ENCODE results near the gene PTPRF. TPM values are rescaled to one million over a fixed set of nuclear protein-coding genes. Genes with fewer than 3 reads are reported as not detected.
"Not testable (repeated sequence)": the region's sequence is repeated elsewhere in the genome, so short reads cannot be mapped to it uniquely, and the experiment has no call there.

Gene PTPRF
- total RNA-seq, 1 experiment from 2014 or later = 30.8 TPM

- no peak for DNase-seq (ENCODE audit: extremely low read depth, low read depth)
Measured at GRCh38 chr1:43536196-43536863, 5.6 kb downstream of the PTPRF start.

DNA sequence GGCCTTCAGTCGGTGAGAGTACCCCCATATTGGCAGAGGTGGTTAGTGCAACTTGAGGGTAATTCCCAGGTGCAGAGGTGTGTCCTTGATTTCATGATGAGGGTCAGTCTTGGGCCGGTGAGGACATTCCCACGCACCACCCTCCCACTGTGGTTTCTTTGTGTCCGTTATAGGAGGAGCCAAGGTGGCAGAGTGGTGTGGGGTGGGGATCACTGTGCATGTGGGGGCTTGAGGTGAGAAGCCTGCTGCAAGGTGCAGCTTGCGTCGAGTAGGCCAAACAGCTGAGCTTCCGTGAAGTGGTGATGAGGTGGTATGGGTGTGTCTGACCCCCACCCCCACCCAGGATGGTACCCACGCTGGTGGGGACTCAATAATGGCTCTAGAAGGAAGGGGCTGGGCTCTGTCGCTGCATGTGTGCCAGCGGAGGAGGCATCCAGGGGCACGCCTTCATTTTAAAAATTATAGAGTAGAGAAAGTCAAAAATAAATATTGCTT is 6.2 kb downstream of the PTPRF start:
- DNase-seq (ENCODE audit: extremely low read depth, low read depth) = no peak

DNA sequence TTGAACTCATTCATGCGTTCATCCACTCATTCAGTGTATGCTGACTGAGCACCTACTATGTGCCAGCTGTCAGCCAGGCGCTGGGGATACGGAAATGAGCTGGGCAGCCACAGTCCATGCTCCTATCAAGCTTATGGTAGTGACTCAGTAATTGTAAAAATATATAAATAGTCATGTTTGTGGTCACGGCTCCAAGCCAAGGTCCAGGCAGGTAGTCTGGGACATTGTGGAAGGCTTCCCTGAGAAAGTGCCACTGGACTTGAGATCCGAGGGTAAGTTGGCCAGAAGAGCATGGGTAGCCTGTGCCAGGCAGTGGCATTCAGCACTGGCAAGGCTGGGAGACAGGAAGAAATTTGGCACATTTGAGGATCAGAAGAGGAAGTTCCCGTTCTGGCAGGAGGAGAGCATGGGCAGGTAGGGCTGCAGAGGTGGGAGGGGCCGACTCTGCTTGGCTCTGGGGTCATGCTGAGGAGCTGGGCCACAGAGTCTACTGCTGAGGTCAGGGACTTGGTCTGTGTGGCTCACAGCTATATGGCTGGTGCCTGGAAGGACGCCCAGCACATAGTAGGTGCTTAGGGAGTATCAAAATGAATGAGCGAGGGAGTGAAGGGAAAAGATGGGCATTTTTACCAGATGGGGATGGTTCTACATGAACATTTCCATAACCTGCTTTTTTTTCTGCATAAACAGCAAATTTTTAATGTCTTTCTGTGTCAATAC is 6.9 kb downstream of the PTPRF start:
- no peak for DNase-seq (ENCODE audit: extremely low read depth, low read depth)

DNA sequence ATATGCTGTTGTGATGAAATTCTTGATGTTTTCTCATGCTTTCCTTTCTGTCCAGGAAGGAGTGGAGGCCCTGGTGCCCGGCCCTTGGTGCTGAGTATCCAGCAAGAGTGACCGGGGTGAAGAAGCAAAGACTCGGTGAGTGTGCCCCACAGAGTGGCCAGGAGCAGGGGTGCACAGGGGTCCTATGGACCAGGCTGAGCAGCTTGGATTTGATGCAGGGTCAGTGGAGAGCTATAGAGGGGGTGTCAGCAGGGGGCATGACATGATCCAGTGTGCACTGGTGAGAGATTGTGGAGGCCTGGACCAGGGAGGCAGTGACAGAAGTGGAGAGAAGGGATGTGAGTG is 7.4 kb downstream of the PTPRF start:
- DNase-seq (ENCODE audit: extremely low read depth, low read depth) = no peak

DNA sequence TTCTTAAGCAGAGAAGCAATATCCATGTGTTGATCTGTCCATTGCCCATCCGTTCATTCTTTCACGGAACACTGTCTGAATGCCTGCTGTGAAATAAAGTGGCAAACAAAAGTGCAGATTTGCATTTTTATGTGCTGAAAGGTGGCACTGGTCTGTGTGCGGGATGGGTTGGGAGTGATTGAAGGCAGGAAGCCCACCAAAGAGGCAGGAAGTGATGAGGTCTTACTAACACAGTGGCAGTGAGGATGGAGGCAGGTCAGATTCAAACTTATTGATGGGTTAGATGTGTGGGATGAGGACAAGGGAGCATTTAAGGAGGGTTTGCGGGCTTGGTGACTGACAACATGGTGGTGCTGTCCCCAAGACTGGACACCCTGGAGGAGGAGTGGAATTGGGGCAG is 8.3 kb downstream of the PTPRF start:
- DNase-seq (ENCODE audit: extremely low read depth, low read depth) = no peak

DNA sequence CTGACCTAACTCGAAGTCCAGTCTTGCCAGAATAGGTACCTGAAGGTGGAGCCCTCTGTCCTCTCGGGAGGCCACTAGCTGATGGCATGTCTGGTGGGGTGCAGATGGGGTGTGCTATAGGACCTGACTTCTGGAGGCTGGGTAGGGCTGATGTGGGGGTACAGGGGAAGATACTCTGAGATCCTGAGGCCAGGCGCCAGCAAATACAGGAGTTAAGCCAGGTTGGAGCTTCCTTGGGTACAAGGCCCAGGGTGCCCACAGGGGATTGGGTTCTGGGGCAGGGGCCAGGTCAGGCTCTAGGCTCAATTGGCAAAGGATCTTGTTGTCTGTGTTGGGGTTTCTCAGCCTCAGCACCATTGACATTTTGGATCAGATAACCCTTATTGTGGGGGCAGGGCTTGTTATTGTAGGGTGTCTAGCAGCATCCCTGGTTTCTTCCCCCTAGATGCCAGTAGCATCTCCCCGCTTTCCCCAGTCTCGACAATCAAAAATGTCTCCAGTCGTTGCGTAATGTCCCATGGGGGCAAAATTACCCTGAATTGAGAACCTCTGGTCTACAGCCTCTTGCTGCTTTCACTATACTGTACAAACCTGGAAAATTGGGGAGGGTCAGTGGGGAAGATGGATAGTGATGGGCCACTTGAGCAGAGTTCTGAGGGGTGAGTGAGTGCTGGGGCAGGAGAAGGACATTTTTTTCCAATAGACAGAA is 9.2 kb downstream of the PTPRF start:
- DNase-seq (ENCODE audit: extremely low read depth, low read depth) = no peak

DNA sequence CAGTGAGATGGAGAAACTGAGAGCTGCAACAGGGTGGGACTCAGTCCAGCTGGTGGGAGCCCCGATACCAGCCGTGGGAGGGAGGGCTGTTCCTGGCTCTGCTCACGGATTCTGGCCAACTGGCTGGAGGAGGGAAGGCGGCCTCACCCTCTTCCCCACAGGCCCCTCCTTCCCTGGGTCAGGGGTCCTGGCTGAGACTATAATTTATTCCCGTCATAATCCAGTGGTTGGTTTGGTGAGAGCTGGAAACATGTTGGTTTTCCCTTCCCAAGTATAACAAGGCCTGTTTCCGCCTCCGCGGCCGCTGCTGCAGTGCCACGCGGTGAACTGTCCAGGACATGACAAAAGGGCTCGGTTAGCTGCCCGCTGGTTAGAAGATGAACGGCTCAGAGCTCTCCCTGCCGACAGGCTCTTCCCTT is 10.0 kb downstream of the PTPRF start:
- no peak for DNase-seq (ENCODE audit: extremely low read depth, low read depth)

GRCh38 chr1:43541141-43541540 is 10.5 kb downstream of the PTPRF start:
- DNase-seq (ENCODE audit: extremely low read depth, low read depth) = no peak

DNA sequence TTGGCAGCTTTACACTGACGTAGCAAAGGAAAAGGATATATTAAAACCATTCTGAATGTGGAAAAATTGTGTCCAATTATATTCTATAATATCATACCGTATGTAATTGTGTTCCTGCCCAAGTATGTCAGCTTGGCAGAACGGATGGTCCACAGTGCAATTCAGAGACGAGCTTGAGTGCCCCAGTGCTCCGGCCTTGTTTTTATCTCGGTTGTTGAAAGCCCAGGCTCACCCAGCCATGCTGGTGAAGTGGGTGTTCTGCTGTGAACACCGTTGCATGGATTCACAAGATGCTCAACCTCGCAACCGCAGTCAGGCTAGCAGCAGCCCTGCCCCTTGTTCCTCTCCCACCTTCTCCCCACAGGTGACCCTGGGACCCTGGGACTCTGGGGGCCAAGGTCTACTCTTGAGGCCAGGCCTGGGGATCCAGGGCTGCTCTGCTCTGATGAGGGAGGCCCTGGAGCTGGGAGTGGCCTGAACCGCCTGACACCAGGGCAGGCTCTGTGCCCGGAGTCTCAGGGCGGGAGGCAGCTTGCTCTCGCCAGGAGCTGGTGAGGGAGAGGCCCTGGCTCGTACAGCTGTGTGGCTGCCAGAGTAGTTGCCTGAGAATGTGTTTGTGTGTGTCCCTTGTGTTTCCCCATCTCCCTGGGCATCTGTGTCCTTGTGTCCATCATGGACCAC is 11.2 kb downstream of the PTPRF start:
- no peak for DNase-seq (ENCODE audit: extremely low read depth, low read depth)

DNA sequence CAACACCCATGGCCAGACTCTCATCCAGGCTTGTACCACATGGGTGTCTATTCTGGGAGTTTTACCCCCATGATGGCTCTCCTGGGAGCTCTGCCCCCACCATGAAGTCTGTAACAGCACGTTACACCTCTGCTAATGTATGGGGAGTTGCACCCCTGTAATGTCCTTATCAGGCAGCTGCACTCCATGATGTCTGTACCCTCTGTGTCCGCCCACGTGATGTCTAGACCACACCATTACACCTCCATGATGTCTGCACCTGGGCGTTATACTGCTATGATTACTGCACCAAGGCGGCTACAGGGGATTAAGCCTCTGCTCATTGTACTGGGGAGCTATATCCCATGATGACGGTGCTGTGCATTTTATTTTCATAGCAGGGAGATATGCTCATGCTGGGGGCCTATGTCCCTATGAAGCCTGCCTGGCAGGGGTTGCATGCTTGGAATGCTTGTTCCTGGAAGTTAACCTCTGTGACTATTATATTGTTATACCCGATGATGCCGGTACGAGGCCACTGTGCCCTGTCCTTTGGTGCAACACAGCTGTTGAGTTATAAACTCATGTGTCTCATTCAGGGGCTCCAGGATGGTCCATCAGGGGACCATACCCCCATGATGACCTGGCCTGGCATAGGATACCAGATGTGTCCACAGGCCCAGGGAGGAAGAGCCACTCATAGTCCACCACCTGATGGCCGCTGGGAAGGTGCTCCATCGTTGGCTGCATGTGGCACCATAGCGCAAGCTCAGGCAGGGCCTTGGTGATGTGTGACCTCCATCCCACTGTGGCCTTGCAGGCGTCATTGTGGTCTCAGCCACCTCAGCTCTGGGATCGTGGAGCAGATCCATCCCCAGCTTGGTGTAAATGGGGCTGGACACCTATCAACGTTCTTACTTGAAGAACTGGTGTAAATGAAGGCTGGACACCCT is 12.1 kb downstream of the PTPRF start:
- no peak for DNase-seq (ENCODE audit: extremely low read depth, low read depth)

GRCh38 chr1:43543567-43543966 is 12.9 kb downstream of the PTPRF start:
- DNase-seq (ENCODE audit: extremely low read depth, low read depth) = no peak

- no peak for DNase-seq (ENCODE audit: extremely low read depth, low read depth)
Measured at GRCh38 chr1:43545339-43545694, 14.6 kb downstream of the PTPRF start.

- no peak for DNase-seq (ENCODE audit: extremely low read depth, low read depth)
Measured at GRCh38 chr1:43545695-43546387, 15.2 kb downstream of the PTPRF start.

- no peak for DNase-seq (ENCODE audit: extremely low read depth, low read depth)
Measured at GRCh38 chr1:43546388-43547100, 15.9 kb downstream of the PTPRF start.

DNA sequence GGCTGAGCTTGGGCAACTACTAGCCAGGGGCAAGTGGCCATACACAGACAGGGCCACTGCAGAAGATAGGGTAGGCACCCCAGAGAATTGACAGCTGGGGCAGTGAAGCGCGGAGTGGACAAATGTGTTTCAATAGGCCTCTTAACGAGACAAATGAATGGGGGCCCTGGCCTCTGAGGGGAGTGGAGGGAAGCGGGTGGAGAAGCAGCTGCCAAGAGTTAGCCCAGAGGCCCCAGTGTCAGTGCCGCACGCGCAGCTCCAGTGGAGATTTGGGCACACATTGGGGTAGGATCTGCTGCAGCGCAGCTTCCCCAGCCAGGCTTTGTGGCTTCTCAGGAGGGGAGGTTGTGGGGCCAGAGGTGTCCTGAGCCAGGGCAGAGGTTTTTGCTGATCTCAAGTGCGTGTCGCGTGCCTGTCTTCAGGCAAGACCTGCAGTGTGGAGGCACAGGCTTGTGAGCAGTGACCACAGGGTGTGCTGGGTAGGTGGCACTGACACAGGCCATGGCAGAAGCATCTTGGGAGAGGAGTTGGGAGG is 16.9 kb downstream of the PTPRF start:
- DNase-seq (ENCODE audit: extremely low read depth, low read depth) = no peak

- DNase-seq (ENCODE audit: extremely low read depth, low read depth) = no peak
Measured at GRCh38 chr1:43548285-43549271, 17.9 kb downstream of the PTPRF start.

GRCh38 chr1:43549394-43549793 is 18.7 kb downstream of the PTPRF start:
- not testable (repeated sequence) for DNase-seq (ENCODE audit: extremely low read depth, low read depth)

Measured in NCI-H460 (cell line).